ENCODE data around the gene AP4S1.
"Not testable (repeated sequence)": the region's sequence is repeated elsewhere in the genome, so short reads cannot be mapped to it uniquely, and the experiment has no call there.

AP4S1 gene

DNA sequence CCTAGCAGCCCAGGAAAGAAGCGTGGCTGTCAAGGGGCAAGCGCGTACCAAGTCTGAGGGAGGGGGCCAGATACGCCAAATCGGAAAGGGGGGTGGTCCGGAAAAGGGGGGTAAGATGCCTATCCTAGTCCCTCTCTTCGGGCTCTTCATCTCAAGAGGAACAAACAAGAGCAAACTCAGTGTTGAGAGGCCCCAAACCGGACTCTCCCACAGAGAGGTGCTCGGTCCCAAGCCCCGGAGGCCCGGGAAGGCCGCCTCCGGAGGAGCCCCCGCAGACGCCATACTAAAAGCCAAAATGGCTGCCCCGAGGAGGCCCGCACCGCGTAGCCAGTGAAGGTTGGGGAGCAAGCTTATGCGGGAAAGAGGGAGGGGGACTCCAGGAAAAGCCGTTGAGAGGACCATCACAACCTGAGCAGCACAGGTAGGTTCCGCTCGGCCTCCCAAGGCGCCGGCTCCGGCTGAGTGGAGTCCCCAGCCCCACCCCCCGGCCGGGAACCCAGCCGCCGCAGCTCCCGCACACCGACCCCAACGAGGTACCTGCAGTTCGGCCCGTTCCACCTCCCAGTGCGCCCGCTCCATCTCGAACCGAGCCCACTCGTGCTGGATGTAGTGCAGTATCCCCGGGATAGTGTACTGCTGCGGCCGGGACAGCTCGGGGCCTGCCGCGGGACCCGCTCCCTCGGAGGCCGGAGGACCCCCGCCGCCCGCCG is at the start of gene AP4S1:
Gene AP4S1, plus strand, starts transcription at position 283 of the 710 bp plus-strand sequence. CDS start 40,548 bp downstream, outside the sequence.
- peak in 1 of 2 experiments; percentile 11 for DNase-seq

DNA sequence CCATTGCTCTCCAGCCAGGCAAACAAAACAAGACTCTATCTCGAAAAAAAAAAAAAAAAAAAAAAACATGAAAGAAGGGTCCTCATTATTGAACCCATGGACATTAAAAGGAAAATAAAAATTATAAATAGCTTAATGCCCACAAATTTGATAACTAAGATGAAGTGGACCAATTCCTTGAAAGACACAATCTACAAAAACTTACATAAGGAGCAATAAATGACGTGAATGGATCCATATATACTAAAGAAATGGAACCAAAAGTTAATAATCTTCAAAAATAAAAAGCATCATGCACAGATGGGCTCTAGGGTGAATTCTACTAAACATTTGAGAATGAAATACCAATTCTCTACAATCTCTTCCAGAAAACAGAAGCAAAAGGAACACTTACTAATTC is 47.7 kb upstream of the AP4S1 start:
- DNase-seq: no peak

- peak; percentile 74 to 76 for DNase-seq
Measured at GRCh38 chr14:30980106-30980704, 45.2 kb upstream of the AP4S1 start.

DNA sequence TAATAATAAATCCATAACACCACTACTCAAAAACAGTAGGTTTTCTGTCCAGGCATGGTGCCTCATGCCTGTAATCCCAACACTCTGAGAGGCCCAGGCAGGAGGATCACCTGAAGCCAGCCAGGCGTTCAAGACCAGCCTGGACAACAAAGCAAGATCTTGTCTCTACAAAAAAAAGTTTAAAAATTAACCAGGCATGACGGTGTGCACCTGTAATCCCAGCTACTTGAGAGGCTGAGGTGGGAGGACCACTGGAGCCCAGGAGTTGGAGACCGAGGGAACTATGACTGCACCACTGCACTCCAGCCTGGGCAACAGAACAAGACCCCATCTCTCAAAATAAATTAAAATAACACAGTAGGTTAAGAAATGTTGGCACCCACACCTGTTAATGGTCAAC is 44.5 kb upstream of the AP4S1 start:
- no peak for DNase-seq

GRCh38 chr14:30982533-30982932 is 42.9 kb upstream of the AP4S1 start:
- no peak for DNase-seq

DNA sequence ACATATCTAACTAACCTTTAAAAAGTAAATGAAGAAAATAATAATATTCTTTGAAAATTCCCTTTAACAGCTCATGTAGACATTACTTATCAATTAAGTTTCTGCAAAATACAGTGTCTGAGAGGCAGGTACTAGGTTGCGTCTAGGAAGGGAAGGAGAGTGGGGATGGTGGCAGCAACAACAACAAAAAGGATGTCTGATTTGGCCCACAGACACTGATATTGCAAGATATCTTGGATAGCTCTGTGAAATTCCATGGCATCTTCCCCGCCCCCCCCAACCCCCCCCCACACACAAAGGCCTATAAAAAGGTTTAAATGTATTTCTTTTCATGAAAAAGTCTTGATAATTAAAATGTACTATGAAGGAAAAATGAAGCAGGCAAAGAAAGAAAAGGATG is 41.6 kb upstream of the AP4S1 start:
- no peak for DNase-seq

- DNase-seq: no peak
Measured at GRCh38 chr14:30985796-30986195, 39.7 kb upstream of the AP4S1 start.

GRCh38 chr14:30988509-30988908 is 36.9 kb upstream of the AP4S1 start:
- DNase-seq: no peak

DNA sequence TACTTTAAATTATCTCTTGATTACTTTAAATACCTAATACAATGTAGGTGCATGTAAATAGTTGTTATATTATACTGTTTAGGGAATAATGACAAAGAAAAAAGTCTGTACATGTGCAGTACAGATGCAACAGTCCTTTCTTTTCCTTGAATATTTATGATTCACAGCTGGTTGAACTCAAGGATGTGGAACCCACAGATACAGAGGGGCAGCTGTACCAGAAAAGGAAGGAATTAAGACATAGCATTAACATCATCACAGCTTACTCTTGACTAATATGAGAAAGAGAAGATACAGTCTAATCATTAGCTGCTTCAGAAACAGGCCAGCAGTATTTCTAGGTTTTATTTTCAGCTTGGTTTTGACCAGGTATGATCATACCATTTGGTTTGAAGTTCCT is 34.7 kb upstream of the AP4S1 start:
- no peak for DNase-seq

- no peak for DNase-seq
Measured at GRCh38 chr14:30991408-30991807, 34.0 kb upstream of the AP4S1 start.

GRCh38 chr14:30993071-30993470 is 32.4 kb upstream of the AP4S1 start:
- DNase-seq: no peak

GRCh38 chr14:30994681-30995620 is 30.5 kb upstream of the AP4S1 start:
- no peak for DNase-seq

- no peak for DNase-seq
Measured at GRCh38 chr14:30995689-30996088, 29.8 kb upstream of the AP4S1 start.

DNA sequence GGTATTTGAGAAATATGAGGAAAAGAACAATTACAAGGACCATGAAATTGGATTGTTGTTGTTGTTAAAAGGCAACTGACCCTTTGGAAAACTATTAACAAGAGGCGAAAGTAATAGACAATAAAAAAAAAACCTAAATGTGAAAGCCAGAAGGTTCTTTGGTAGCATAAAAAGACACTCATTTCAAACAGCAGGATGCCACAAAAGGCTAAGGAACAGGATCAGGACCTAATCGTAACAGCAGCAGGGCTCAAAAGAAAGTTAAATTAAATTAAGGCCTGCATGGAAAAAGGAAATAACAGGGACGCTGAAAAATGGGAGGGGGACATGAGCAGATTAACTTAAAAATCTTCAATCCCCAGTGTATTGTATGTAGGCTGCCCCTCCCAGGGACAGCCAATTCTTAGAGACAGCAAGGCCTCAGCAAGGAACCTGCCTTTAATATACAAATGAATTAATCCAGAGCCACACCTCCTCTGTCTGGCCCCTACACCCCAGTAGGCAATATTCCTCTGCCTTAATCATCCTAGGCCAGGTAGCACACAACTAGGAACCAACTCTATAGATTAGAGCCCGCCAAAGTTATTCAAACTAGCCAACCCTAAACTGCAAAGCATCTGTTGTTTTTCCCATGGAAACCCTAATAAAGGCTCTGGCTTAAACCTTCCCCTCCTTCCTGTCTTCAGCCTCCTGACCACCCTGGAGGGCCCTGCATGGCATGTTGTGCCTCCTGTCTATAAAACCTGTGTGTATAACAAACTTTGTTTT is 28.4 kb upstream of the AP4S1 start:
- DNase-seq: no peak

DNA sequence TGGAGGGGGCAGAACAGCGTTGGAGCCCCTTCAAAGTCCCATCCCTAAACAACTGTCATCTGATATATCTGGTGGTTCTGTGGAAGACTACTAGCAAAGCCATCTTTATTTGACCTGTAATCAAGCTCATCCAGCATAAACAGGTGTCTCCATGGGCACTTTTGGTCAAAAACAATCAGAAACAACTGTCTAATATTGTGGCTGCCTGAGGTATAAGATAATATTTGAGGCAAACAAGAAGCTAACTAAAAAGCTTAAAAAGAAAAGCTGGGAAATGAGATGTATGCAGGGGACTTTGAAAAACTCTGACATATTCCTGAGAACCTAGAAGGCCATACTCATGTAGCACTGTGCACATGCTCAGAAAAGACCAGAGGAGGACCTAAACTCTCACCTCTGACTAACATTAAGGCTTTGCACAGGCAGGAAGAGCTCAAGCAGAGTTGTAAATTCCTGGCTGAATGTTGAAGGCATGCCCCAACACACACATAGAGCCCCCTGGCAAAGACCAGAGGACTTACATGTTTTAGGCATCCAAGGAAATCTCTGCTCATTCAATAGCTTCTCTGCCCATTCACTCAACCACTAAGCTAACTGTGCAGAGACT is 27.2 kb upstream of the AP4S1 start:
- no peak for DNase-seq

GRCh38 chr14:30999038-30999773 is 26.2 kb upstream of the AP4S1 start:
- no peak for DNase-seq

GRCh38 chr14:31000629-31001338 is 24.7 kb upstream of the AP4S1 start:
- DNase-seq: no peak

DNA sequence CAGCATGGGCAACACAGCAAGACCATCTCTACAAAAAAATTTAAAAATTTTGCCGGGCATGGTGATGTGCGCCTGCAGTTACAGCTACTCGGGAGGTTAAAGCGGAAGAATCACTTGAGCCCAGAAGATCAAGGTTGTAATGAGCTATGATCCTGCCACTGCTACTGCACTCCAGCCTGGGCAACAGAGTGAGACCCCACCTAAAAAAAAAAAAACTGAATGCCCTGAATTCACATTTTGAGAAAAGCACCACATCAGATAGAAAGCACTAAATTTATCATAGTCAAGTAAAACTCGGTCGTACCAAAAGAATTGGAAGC is 24.1 kb upstream of the AP4S1 start:
- no peak for DNase-seq

DNA sequence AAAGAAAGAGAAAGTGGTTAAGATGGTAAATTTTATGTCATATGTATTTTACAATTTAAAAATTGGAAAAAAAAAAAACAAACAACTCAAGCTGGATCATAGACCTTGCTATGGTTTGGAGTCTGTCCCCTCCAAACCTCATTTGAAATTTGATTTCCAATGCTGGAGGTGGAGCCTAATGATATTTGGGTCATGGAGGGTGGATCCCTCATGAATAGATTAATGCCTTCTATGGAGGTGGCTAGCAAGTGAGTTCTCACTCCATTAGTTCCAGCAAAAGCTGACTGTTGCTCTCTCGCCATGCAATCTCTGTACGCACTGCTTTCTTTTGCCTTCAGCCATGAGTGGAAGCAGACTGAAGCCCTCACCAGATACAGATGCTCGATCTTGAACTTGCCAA is 22.2 kb upstream of the AP4S1 start:
- no peak for DNase-seq

DNA sequence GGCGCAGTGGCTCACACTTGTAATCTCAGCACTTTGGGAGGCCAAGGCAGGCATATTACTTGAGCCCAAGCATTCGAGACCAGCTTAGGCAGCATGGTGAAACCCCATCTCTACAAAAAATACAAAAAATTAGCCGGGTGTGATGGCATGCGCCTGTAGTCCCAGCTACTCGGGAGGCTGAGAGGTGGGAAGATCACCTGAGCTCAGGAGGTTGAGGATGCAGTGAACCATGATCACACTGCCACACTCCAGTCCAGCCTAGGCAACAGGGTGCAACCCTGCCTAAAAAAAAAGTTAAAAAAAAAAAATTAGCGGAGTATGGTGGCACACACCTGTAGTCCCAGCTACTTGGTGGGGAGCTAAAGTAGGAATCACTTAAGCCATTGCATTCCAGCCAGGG is 21.4 kb upstream of the AP4S1 start:
- not testable (repeated sequence) for DNase-seq

DNA sequence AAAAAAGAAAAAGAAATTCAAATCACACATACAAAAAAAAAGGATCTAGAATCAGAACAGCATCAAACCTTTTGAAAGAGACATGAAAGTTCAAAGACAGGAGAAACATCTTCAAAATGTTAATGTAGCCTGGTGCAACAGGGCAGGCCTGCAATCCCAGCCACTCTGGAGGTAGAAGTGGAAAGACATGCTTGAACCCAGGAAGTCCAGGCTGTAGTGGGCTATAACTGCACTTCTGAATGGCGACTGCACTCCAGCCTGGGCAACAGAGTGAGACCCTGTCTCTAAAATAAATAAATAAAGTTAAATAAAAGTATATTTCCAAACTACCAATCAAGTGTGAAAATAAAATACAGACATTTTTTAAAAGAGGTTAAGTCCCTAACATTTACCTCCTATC is 18.7 kb upstream of the AP4S1 start:
- no peak for DNase-seq

Data from AML-193 (cell line).